Measurements from ENCODE around the gene TMEM270.
A peak's percentile ranks its signal among the peaks of the same experiment; 100 is the strongest.
"Not testable (repeated sequence)": the region's sequence is repeated elsewhere in the genome, so short reads cannot be mapped to it uniquely, and the experiment has no call there.

TMEM270 gene

DNA sequence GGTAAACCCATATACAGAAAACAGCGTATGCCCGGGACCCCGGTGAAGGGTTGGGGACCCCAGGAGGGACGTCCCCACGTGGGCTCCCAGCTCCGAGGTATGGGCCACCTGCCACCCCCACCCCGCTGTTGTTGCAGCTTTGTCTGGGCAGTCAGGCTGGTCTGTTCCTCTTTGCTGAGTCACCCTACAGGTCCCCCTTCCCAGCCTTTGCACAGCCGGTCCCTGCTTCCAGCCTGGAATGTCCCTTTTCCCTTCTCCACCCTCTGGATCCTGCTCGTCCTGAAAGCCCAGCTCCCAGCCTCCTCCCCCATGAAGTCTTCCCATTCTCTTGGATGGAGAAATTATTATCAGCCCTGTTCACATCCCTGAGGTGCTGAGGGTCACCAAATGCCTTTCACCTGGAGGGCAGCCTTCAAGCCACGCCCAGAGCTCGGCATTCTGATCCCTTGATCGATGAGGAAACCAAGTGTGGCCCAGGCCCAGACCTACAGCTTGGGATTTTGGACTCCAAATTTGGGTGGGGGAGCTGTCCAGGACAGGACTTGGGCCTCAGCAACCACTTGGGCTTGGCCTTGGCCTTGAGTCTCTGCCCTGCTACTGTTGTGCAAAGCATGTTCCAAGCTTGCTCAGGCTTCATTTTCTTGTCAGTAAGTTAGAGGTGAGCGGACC lies 27.6 kb upstream of the TMEM270 start:
- no peak for DNase-seq

DNA sequence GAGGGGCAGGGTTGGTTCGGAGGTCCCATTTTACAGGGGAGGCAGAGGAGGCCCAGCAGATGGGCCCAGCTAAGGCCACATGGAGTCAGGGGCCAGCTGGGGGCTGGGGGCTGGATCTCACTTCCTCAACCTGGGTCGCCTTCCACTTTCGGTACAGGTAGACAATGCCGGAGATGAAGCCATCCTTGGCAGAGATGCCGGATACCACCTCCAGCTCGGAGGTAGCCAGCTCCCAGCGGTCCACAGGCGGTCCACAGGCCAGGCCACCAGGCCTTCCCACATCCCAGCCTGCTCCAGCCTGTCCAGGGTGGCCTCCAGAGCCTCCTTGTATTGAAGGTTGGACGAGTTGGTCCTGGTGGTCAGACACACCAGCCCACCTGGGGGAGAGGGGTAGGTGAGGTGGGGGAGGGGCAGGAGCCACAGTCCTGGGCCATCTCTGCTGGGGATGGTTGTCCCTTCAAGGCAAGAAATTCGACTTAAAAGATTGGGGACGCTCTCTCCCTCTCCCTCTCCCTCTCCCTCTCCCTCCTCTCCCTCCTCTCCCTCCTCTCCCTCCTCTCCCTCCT lies 26.2 kb upstream of the TMEM270 start:
- no peak for DNase-seq

GRCh38 chr7:73837167-73837566 lies 23.8 kb upstream of the TMEM270 start:
- not testable (repeated sequence) for DNase-seq

- DNase-seq, result no peak
Observed at GRCh38 chr7:73838642-73839041, 22.3 kb upstream of the TMEM270 start.

- no peak for DNase-seq
Observed at GRCh38 chr7:73839290-73839689, 21.7 kb upstream of the TMEM270 start.

DNA sequence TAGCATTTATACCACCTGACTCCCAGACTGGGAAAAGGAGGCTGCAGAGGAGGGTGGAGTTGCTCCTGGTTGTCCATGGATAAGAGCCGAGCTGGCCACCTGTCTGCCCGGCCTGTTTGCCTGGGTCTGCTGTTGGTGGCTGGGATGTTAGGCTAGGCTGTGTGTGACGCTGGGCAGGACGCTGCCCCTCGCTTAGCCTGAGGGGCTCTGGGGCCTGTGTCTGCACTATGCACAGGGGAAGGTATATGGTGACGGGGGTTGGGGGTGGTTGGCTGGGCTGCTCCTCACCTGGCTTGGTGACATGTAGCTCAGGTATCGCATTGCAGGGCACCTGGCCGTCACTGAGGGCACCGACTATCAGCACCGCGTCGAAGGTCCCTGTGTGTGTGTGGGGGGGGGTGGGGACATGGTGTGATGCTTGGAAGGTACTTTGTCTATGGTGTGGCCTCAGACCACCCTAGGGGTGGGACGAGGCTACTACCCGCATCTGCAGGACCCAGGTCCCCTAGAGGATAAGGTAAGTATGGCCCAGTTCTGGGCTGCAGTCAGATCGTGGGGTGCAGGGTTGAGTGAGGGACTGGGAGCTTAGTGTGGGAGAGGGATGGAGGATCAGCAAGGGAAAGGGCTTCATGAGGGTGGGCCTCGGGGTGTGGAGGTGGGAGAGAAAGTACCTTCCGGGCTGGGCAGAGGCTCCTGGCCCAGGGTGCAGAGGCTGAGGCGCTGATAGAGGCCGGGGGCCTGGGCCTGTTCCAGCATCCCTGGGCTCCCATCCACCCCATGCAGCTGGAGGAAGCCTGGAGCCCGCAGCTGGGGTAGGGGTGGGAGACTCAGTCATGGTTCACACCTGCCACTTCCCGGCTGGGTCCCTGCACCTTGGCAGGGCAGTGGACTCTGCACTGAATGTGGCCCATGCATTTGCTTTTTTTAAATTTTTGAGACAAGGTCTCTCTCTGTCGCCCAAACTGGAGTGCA lies 20.9 kb upstream of the TMEM270 start:
- no peak for DNase-seq

DNA sequence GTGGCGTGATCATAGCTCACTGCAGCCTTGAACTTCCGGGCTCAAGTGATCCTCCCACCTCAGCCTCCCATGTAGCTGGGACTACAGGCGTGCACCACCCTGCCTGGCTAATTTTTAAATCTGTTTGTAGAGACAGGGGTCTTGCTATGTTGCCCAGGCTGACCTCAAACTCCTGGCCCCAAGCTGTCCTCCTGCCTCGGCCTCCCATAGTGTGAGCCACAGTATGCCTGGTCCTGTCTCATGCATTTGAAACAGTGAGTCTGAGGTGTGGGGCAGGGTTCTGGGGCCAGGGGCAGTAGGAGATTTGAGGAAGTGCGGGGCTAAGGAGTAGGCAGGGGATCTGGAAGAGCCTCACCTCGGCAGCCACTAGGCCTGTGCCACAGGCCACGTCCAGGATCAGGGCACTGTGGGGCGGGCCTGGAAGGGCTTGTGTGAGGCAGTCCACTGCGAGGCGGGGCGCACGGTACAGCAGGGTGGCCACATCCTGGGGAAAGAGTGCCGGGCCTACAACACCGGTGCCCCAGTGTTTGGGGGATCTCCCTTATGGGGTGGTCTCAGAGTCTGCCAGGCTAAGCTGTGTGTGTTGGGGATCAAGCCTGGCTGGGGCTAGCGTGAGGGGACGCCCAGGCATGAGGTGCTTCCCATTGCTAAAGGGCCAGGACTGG lies 20.1 kb upstream of the TMEM270 start:
- no peak for DNase-seq

DNA sequence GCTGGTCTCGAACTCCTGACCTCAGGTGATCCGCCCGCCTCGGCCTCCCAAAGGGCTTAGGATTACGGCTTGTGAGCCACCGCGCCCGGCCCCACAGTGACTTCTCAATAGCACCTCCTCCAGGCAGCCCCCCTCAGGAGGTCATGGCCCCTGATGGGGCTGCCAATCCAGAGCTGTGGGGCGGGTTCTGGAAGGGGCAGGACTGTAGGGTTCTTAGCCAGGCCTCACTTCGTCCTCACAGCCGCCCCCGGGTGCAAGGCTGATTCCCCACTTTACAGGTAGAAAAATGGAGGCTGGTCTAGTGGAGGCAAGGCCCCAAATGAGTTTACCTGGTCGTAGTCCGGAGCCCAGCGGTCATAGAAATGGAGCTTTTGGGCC lies 19.3 kb upstream of the TMEM270 start:
- no peak for DNase-seq

GRCh38 chr7:73842067-73842976 lies 18.6 kb upstream of the TMEM270 start, which contains the start of gene METTL27:
METTL27 (minus strand) TSS chr7:73842516; CDS start chr7:73842140, 376 bp downstream.
- DNase-seq, result peak; percentile 93

DNA sequence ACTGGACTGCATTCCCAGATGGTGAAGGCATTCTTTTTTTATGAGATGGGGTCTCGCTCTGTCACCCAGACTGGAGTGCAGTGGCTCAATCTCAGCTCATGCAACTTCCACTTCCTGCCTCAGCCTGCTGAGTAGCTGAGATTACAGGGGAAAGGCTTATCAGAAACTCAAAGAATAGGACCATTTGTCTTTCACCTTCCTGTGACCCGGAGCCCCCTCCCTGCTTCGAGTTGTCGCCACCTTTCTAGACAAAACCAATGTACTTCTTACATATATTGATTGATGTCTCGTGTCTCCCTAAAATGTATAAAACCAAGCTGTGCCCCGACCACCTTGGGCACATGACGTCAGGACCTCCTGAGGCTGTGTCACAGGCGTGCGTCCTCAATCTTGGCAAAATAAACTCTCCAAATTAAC lies 16.8 kb upstream of the TMEM270 start:
- no peak for DNase-seq

DNA sequence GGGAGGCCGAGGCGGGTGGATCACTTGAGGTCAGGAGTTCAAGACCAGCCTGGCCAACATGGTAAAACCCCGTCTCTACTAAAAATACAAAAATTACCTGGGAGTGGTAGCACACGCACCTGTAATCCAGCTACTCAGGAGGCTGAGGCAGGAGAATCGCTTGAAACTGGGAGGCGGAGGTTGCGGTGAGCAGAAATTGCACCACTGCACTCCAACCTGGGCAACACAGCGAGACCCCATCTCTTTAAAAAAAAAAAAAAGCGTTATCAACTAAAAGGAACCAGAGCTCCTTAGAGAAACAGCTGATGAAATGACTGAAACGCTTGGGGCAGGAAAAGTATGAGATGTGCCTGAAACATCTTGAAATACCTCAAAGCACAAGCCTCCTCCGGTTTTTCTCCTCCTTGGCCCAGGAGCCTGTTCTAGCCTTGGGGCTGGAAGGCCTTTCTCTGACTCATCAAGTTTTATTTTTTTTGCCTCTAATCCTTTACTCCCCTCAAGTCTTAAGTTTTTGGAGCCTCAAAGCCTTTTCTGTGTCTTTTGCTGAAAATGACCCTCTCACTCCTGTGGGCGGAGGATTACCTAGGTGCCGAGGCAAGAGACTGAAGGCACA lies 16.0 kb upstream of the TMEM270 start:
- no peak for DNase-seq

DNA sequence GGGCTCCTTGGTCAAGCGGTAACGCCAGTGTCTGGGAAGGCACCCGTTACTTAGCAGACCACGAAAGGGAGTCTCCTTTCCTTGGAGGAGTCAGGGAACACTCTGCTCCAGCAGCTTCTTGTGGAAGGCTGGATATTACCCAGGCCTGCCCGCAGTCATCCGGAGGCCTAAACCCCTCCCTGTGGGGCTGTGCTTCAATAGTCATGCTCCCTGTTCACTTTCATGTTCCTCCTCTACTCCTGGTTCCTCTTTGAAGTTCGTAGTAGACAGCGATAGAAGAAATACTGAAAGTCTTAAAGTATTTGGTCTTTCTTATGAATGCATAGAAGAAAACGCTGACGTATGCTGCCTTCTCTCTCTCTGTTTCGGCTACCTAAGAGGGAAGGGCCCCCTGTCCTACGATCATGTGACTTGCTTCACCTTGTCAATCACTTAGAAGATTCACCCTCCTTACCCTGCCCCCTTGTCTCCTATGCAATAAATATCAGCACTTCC lies 15.2 kb upstream of the TMEM270 start:
- not testable (repeated sequence) for DNase-seq

- DNase-seq, result no peak
Observed at GRCh38 chr7:73847941-73848723, 12.8 kb upstream of the TMEM270 start.

- DNase-seq, result no peak
Observed at GRCh38 chr7:73850781-73851207, 10.2 kb upstream of the TMEM270 start.

- no peak for DNase-seq
Observed at GRCh38 chr7:73851410-73852338, 9.3 kb upstream of the TMEM270 start.

DNA sequence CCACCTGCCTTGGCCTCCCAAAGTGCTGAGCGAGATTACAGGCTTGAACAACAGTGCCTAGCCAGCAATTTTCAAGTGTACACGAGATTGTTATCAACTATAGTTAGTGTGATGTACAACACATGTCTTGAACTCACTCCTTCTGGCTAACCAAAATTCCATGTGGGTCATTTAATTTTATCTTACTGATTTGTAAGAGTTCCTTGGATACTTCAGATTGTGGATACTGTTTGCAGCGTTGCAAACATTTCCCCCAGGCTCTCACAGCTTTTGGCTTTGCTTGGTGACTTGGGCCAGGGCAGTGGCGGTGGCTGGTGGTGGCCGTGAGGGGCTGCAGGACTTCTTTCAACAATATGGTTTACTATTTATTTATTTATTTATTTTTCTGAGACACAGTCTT lies 8.5 kb upstream of the TMEM270 start:
- no peak for DNase-seq

GRCh38 chr7:73856941-73857340 lies 4.0 kb upstream of the TMEM270 start:
- DNase-seq, result no peak

DNA sequence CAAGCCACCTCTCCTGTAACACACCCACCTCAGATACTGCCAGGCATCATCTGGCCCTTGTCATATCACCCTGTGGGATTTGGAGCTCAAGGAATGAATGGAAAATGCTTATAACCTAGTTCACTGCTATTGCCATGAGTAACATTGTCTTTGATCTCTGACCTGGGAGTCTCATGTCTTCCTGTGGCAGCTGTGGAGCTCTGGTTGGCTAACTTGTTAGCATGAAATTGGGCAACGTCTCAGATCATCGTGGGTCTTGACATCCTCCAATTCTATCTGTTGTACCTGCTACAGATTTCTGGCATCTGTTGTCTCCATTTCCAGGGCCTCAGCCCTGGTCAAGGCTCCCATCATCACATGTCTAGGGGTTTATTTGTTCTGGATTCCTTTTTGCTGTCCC lies 2.2 kb upstream of the TMEM270 start:
- DNase-seq, result no peak

- DNase-seq, result no peak
Observed at GRCh38 chr7:73861305-73861704, 346 bp downstream of the TMEM270 start.
